ENCODE measurements around the gene SLC27A2. TPM values are rescaled to one million over a fixed set of nuclear protein-coding genes. Genes with fewer than 3 reads are reported as not detected.

SLC27A2 gene
- total and polyA plus RNA-seq, 2 donors (not counting 1 experiment from before 2014, with no cell fraction given): 0.39 to 0.49 TPM

- DNase-seq (no peak), ATAC-seq (ENCODE audit: low read depth) (no peak)
- Histone ChIP-seq H3K36me3 (replicated peaks in 1 of 2; ENCODE audit: control extremely low read depth in 1 of 2, control insufficient read depth in 1 of 2, extremely low read depth in 1 of 2, insufficient read depth in 2 of 2, low read length in 1 of 2) (no peaks in the 10 kb centered on the region), H3K27ac (ENCODE audit: low read length in 2 of 2) (no peak overlapping the region), H4K20me1 (ENCODE audit: control insufficient read depth, insufficient read depth, low read length, poor library complexity, severe bottlenecking) (no peaks in the 10 kb centered on the region), H2AFZ (ENCODE audit: insufficient read depth, low read depth, low read length, poor library complexity, severe bottlenecking) (no peak overlapping the region), H3K27me3 (replicated peaks in 1 of 4; ENCODE audit: control extremely low read depth in 1 of 4, control insufficient read depth in 3 of 4, insufficient read depth in 4 of 4, low read length in 3 of 4) (no peaks in the 10 kb centered on the region), H3K9me3 (ENCODE audit: control extremely low read depth in 1 of 3, control insufficient read depth in 2 of 3, insufficient read depth in 1 of 3, low read length in 2 of 3) (no peaks in the 10 kb centered on the region), H3K4me2 (replicated peaks; ENCODE audit: low read depth, low read length, poor library complexity, severe bottlenecking) (no peak overlapping the region), H3K4me3 (ENCODE audit: control extremely low read depth in 1 of 5, extremely low read depth in 1 of 5, insufficient read depth in 1 of 5, low read depth in 2 of 5, low read length in 4 of 5) (no peak overlapping the region), H3K79me2 (ENCODE audit: control insufficient read depth, insufficient read depth, low read length) (no peaks in the 10 kb centered on the region), H3K9ac (ENCODE audit: low read length) (no peak overlapping the region), H3K4me1 (ENCODE audit: control insufficient read depth in 2 of 2, insufficient read depth in 2 of 2, low read length in 2 of 2) (no peaks in the 10 kb centered on the region)
- ChIA-PET CTCF (interaction anchor here (1.1 kb wide), 1 partner anchor 1279 kb away, joined by 3 read pairs; no protein-coding TSS in a partner anchor), POLR2A (no interaction called here)
- Mint-ChIP-seq H3K4me1 (peaks cover 10% of the 10 kb centered on the region), H3K9me3 (ENCODE audit: insufficient read depth) (no peaks in the 10 kb centered on the region), H3K27ac (no peak overlapping the region), H3K4me3 (no peak overlapping the region), H3K27me3 (no peaks in the 10 kb centered on the region)
- intact Hi-C loops (cut with micrococcal nuclease): loop anchor here (10.0 kb wide), 2 partner anchors 996 to 1786 kb away; no protein-coding TSS in a partner anchor
- 89% methylated on average over 1 of the region's 3 CpGs for WGBS (ENCODE audit: insufficient coverage)
- TF ChIP-seq, protein P1, sequence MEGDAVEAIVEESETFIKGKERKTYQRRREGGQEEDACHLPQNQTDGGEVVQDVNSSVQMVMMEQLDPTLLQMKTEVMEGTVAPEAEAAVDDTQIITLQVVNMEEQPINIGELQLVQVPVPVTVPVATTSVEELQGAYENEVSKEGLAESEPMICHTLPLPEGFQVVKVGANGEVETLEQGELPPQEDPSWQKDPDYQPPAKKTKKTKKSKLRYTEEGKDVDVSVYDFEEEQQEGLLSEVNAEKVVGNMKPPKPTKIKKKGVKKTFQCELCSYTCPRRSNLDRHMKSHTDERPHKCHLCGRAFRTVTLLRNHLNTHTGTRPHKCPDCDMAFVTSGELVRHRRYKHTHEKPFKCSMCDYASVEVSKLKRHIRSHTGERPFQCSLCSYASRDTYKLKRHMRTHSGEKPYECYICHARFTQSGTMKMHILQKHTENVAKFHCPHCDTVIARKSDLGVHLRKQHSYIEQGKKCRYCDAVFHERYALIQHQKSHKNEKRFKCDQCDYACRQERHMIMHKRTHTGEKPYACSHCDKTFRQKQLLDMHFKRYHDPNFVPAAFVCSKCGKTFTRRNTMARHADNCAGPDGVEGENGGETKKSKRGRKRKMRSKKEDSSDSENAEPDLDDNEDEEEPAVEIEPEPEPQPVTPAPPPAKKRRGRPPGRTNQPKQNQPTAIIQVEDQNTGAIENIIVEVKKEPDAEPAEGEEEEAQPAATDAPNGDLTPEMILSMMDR (IDR thresholded peaks at IDR 0.05): no peak
- no peak for TF ChIP-seq EZH2 (IDR thresholded peaks at IDR 0.05; ENCODE audit: borderline replicate concordance, insufficient read depth, low read depth, low read length, poor library complexity, severe bottlenecking)
Observed at GRCh38 chr15:50140983-50141382, 41.0 kb upstream of the SLC27A2 start.

DNA sequence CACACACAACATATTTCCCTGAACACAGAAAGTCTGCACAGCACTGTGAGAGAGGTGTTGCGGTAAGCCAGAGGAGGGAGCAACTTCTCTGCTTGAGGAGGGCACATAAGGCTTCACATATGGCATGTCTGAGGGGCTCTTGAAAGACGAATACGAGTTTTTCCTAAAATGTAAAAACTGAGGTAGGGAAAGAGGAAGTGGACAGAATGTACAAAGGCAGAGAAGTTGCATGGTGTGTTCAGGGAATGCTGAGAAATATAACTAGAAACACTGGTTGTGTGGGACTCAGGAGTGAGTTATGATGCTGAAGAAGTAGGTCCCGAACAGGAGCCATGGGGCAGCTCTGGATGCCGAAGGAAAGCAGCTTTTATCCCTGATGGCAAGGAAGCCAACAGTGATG is 40.1 kb upstream of the SLC27A2 start:
- no peaks in the 10 kb centered on the region for H3K79me2 ChIP-seq (ENCODE audit: control insufficient read depth, insufficient read depth, low read length)
- no peak overlapping the region for H3K27ac ChIP-seq (ENCODE audit: low read length in 2 of 2)
- H3K9ac ChIP-seq (ENCODE audit: low read length): no peak overlapping the region
- Mint-ChIP-seq H3K9me3 (ENCODE audit: insufficient read depth) (no peaks in the 10 kb centered on the region), H3K27ac (no peak overlapping the region), H3K4me1 (peaks cover 8% of the 10 kb centered on the region), H3K4me3 (no peak overlapping the region), H3K27me3 (no peaks in the 10 kb centered on the region)
- ChIA-PET POLR2A (no interaction called here), CTCF (interaction anchor here (1.1 kb wide), 1 partner anchor 1279 kb away, joined by 3 read pairs; no protein-coding TSS in a partner anchor)
- H4K20me1 ChIP-seq (ENCODE audit: control insufficient read depth, insufficient read depth, low read length, poor library complexity, severe bottlenecking): no peaks in the 10 kb centered on the region
- H3K4me1 ChIP-seq (ENCODE audit: control insufficient read depth in 2 of 2, insufficient read depth in 2 of 2, low read length in 2 of 2): no peaks in the 10 kb centered on the region
- intact Hi-C loops (cut with micrococcal nuclease): loop anchor here (10.0 kb wide), 2 partner anchors 997 to 1787 kb away; no protein-coding TSS in a partner anchor
- H3K36me3 ChIP-seq (replicated peaks in 1 of 2; ENCODE audit: control extremely low read depth in 1 of 2, control insufficient read depth in 1 of 2, extremely low read depth in 1 of 2, insufficient read depth in 2 of 2, low read length in 1 of 2): no peaks in the 10 kb centered on the region
- no peak overlapping the region for H3K4me2 ChIP-seq (replicated peaks; ENCODE audit: low read depth, low read length, poor library complexity, severe bottlenecking)
- H2AFZ ChIP-seq (ENCODE audit: insufficient read depth, low read depth, low read length, poor library complexity, severe bottlenecking): no peak overlapping the region
- no peak for TF ChIP-seq EZH2 (IDR thresholded peaks at IDR 0.05; ENCODE audit: borderline replicate concordance, insufficient read depth, low read depth, low read length, poor library complexity, severe bottlenecking)
- TF ChIP-seq, protein P1 (IDR thresholded peaks at IDR 0.05): no peak
- WGBS (ENCODE audit: insufficient coverage): 85% methylated on average over 4 of the region's 5 CpGs
- no peaks in the 10 kb centered on the region for H3K9me3 ChIP-seq (ENCODE audit: control extremely low read depth in 1 of 3, control insufficient read depth in 2 of 3, insufficient read depth in 1 of 3, low read length in 2 of 3)
- no peak overlapping the region for H3K4me3 ChIP-seq (ENCODE audit: control extremely low read depth in 1 of 5, extremely low read depth in 1 of 5, insufficient read depth in 1 of 5, low read depth in 2 of 5, low read length in 4 of 5)
- no peaks in the 10 kb centered on the region for H3K27me3 ChIP-seq (replicated peaks in 1 of 4; ENCODE audit: control extremely low read depth in 1 of 4, control insufficient read depth in 3 of 4, insufficient read depth in 4 of 4, low read length in 3 of 4)
- no peak for DNase-seq
- no peak for ATAC-seq (ENCODE audit: low read depth)

All from B cell (primary cell).